GM19240 (cell line): Measurements from ENCODE around the gene REST.
A peak's percentile ranks its signal among the peaks of the same experiment; 100 is the strongest.

ENCODE experiments used
- DNase-seq: peaks from one replicate; pipeline ENCODE4 v3.0.0; 2011; ENCODE audit warnings: low spot score; ENCODE audit not compliant: insufficient read length

REST gene

GRCh38 chr4:56976283-56976836, 68.7 kb downstream of the REST start:
- DNase-seq, result no peak

GRCh38 chr4:56976837-56977320, 69.2 kb downstream of the REST start:
- no peak for DNase-seq

GRCh38 chr4:56977321-56978012, 69.8 kb downstream of the REST start, which contains the start of gene NOA1:
TSS of gene NOA1 (minus strand) at chr4:56977606. CDS start at chr4:56977585, 21 bp downstream.
- peak; percentile 69 for DNase-seq

- peak; percentile 69 for DNase-seq
Measured at GRCh38 chr4:56978750-56979303, 71.1 kb downstream of the REST start, which contains the start of gene POLR2B. TSS of gene POLR2B (plus strand) at chr4:56978896. CDS start at chr4:56978986, 90 bp downstream.

GRCh38 chr4:56979421-56980072, 71.8 kb downstream of the REST start:
- DNase-seq, result no peak

- no peak for DNase-seq
Measured at GRCh38 chr4:56981795-56982201, 74.1 kb downstream of the REST start.

GRCh38 chr4:56986192-56986591, 78.5 kb downstream of the REST start:
- DNase-seq, result no peak

GRCh38 chr4:56986952-56987351, 79.3 kb downstream of the REST start:
- no peak for DNase-seq

GRCh38 chr4:56990109-56990905, 82.6 kb downstream of the REST start:
- no peak for DNase-seq

- no peak for DNase-seq
Measured at GRCh38 chr4:56995525-56995924, 87.8 kb downstream of the REST start.

- no peak for DNase-seq
Measured at GRCh38 chr4:56999751-57000150, 92.1 kb downstream of the REST start.

- no peak for DNase-seq
Measured at GRCh38 chr4:57013543-57014120, 105.9 kb downstream of the REST start.
